Posterior cingulate gyrus (tissue), 11 donors: ENCODE data around the gene AFP.

Experiments
- DNase-seq, 10 donors: peaks; one replicate each; pipeline versions ENCODE4 v3.0.0 to v3.0.0-alpha.2; 2020 to 2021; ENCODE audit warnings: mixed read lengths in 3 of 10
- intact Hi-C: fragments of 100-400 bp; cut with DNase I; formaldehyde crosslinking; loops from one replicate; pipeline ENCODE4 v1.15.1; 2023

The AFP gene

GRCh38 chr4:73413294-73413755 lies 22.7 kb upstream of the AFP start:
- intact Hi-C loops = no loop called here
- DNase-seq = no peak

GRCh38 chr4:73414936-73415271 lies 21.1 kb upstream of the AFP start:
- no peak for DNase-seq
- intact Hi-C loops = no loop called here

- DNase-seq = no peak
- intact Hi-C loops = no loop called here
These were observed 20.2 kb upstream of the AFP start for GRCh38 chr4:73415807-73416238.

DNA sequence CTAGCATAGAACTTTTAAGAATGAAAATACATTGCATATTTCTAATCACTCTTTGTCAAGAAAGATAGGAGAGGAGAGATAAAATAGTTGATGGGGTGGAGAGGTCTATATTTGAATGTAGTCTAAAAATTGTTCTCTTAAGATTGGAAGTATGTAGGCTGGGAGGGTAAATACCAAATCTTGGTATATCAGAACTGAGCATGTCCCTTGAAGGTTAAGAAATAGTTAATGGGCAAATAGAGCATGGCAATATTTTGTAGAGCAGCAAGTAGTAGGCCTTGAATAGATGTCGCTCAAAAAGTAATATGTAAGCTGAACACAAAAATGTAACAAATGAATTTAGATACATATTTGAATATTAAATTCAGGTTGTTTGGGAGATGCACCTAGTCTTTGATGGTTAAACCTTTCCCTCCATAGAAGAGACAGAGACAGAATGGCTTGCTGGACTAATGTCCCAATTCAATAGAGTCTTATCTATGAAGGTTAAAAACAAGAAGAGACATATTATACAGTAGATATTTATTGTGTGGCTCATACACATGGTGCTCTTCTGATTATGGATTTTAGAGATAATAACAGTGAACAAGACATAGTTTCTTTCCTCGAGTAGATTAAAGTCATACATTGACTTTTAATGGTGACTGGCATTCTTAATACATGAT lies 19.5 kb upstream of the AFP start:
- intact Hi-C loops = no loop called here
- DNase-seq = no peak

GRCh38 chr4:73417342-73417741 lies 18.7 kb upstream of the AFP start:
- no peak for DNase-seq
- intact Hi-C loops = no loop called here

DNA sequence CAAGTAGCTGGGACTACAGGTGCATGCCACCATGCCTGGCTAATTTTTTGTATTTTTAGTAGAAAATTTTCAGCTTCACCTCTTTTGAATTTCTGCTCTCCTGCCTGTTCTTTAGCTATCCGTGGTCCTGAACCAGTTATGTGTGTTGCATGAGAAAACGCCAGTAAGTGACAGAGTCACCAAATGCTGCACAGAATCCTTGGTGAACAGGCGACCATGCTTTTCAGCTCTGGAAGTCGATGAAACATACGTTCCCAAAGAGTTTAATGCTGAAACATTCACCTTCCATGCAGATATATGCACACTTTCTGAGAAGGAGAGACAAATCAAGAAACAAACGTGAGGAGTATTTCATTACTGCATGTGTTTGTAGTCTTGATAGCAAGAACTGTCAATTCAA lies 18.0 kb upstream of the AFP start:
- intact Hi-C loops = no loop called here
- DNase-seq = no peak

DNA sequence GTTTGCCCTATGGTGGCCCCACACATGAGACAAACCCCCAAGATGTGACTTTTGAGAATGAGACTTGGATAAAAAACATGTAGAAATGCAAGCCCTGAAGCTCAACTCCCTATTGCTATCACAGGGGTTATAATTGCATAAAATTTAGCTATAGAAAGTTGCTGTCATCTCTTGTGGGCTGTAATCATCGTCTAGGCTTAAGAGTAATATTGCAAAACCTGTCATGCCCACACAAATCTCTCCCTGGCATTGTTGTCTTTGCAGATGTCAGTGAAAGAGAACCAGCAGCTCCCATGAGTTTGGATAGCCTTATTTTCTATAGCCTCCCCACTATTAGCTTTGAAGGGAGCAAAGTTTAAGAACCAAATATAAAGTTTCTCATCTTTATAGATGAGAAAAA lies 17.3 kb upstream of the AFP start:
- intact Hi-C loops = no loop called here
- no peak for DNase-seq

DNA sequence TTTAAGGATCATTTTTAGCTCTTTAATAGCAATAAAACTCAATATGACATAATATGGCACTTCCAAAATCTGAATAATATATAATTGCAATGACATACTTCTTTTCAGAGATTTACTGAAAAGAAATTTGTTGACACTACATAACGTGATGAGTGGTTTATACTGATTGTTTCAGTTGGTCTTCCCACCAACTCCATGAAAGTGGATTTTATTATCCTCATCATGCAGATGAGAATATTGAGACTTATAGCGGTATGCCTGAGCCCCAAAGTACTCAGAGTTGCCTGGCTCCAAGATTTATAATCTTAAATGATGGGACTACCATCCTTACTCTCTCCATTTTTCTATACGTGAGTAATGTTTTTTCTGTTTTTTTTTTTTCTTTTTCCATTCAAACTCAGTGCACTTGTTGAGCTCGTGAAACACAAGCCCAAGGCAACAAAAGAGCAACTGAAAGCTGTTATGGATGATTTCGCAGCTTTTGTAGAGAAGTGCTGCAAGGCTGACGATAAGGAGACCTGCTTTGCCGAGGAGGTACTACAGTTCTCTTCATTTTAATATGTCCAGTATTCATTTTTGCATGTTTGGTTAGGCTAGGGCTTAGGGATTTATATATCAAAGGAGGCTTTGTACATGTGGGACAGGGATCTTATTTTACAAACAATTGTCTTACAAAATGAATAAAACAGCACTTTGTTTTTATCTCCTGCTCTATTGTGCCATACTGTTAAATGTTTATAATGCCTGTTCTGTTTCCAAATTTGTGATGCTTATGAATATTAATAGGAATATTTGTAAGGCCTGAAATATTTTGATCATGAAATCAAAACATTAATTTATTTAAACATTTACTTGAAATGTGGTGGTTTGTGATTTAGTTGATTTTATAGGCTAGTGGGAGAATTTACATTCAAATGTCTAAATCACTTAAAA lies 16.6 kb upstream of the AFP start:
- no peak for DNase-seq
- intact Hi-C loops = no loop called here

DNA sequence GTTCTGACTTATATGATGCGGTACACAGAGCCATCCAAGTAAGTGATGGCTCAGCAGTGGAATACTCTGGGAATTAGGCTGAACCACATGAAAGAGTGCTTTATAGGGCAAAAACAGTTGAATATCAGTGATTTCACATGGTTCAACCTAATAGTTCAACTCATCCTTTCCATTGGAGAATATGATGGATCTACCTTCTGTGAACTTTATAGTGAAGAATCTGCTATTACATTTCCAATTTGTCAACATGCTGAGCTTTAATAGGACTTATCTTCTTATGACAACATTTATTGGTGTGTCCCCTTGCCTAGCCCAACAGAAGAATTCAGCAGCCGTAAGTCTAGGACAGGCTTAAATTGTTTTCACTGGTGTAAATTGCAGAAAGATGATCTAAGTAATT lies 15.4 kb upstream of the AFP start:
- no peak for DNase-seq
- intact Hi-C loops = no loop called here

DNA sequence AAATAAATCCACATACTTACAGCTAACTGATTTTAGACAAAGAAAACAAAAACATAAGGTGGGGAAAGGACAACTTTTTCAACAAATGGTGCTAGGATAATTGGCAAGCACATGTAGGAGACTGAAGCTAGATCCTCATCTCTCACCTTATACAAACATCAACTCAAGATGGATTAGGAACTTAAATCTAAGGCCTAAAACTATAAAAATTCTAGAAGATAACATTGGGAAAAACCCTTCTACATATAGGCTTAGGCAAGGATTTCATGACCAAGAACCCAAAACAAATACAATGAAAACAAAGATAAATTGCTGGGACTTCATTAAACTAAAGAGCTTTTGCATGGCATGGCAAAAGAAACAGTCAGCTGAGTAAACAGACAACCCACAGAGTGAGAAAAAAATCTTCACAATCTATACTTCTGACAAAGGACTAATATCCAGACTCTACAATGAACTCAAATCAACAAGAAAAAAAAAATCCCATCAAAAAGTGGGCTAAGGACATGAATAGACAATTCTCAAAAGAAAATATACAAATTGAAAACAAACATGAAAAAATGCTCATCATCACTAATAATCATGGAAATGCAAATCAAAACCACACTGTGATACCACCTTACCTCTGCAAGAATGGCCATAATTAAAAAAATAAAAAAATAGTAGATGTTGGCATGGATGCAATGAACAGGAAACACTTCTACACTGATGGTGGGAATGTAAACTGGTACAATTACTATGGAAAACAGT lies 14.1 kb upstream of the AFP start:
- intact Hi-C loops = no loop called here

GRCh38 chr4:73422458-73422752 lies 13.6 kb upstream of the AFP start:
- intact Hi-C loops = no loop called here
- no peak for DNase-seq

More for the DNA sequence above, 14.1 kb upstream of the AFP start:
- no peak for DNase-seq

DNA sequence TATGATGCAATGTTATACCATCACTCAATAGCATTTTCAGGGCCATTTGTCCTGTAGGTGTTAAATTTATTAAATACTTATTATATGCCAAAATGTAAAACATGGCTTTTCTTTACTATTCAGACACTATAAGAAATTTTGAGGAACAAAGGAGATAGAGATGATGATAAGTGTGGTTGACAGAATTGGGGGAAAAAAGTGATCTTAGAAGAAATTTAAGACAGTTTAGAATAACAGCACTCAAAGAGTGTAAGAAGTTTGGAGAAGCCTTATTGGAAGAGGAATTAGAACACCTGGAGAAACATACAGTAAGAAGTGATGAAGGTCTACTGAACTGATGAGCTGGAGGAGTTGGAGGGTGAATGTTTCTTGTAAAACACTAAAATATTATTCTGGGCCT lies 12.8 kb upstream of the AFP start:
- no peak for DNase-seq
- intact Hi-C loops = no loop called here

DNA sequence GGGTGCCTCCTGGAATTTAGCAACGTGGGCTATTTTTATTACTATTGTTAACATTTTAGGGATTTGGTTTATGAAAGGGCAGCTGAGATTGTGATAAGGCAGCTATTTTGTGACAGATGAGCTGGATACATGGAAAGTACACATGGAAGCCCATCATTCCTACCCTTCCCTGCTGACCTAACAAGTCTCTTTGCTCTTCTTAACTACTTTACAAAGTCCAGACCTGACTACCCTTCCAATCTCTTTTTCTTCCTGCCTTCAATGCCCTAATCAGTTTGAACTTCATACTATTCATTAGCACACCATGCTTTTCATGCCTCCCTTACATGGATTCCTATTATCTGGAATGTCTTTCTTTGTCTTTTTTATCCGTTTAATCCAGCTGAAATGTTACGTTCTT lies 9.4 kb upstream of the AFP start:
- no peak for DNase-seq
- intact Hi-C loops = no loop called here

DNA sequence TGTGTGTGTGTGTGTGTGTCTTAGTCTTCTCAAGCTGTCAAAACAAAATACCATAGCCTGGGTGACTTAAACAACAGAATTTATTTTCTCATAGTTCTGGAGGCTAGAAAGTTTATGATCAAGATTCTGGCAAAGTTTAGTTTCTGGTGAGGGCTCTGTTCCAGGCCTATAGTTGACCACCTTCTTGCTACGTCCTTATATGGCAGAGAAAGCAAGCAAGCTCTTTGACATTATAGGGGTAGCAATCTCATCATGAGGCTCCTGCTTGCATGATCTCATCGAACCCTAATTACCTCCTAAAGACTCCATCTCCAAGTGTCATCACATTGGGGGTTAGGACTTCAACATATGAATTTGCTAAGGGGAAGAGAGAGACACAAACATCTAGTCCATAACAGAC lies 6.9 kb upstream of the AFP start:
- intact Hi-C loops = no loop called here
- DNase-seq = no peak

DNA sequence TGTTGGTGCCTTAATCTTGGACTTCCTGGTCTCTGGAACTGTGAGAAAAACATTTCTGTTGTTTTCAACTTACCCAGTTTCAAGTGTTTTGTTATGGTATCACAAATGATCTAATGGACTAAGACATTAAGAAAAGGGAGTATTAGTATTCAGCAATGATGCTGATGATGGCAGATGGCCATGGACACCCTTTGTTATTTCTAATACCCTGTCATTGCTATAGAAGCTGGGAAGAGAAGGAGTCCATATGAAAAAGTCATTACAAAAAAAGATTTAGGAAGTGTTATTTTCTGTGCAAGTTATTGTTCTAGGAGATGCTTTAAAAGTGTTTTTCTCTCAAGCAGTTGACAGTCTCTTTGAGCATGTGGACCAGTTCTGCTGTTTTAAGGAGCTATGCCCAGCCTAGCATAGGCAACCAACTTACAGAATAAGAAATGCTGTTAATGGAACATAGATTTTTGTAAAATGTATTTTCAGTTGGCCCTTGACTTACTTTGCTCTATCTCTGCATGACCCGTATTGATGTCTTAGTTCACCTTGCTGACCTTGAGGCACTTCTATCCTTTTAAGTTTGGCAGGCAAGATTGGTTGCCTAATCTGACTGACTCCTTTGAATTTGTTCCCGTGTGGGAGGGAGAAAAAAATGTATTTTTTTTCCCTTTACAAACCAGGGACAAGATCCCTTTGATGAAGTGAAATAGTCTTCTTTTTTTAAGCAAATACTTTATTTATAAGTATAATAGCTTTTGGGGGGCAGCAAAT lies 6.0 kb upstream of the AFP start:
- DNase-seq = no peak
- intact Hi-C loops = no loop called here

DNA sequence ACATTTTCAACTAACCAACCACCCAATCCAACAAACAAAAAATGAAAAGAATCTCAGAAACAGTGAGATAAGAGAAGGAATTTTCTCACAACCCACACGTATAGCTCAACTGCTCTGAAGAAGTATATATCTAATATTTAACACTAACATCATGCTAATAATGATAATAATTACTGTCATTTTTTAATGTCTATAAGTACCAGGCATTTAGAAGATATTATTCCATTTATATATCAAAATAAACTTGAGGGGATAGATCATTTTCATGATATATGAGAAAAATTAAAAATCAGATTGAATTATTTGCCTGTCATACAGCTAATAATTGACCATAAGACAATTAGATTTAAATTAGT lies 4.2 kb upstream of the AFP start:
- intact Hi-C loops = no loop called here
- DNase-seq = no peak

GRCh38 chr4:73432169-73433000 lies 3.6 kb upstream of the AFP start:
- DNase-seq = no peak

GRCh38 chr4:73433140-73433539 lies 2.9 kb upstream of the AFP start:
- no peak for DNase-seq
- intact Hi-C loops = no loop called here

More at GRCh38 chr4:73432169-73433000, 3.6 kb upstream of the AFP start:
- intact Hi-C loops = no loop called here

GRCh38 chr4:73434311-73434710 lies 1.7 kb upstream of the AFP start:
- intact Hi-C loops = no loop called here
- DNase-seq = no peak
